CD4-positive, alpha-beta T cell (primary cell): ENCODE data around the gene MYH7B. TPM values are rescaled to one million over a fixed set of nuclear protein-coding genes. Genes with fewer than 3 reads are reported as not detected.

ENCODE experiments used
- ATAC-seq: fragments of 200-7000 bp; cut with Tn5 transposase; one replicate; pipeline ENCODE4 v1.10.0; 2022; ENCODE audit warnings: mild to moderate bottlenecking; ENCODE audit not compliant: poor library complexity
- CTCF ChIA-PET: fragments of 350-600 bp; sonication (Branson Sonifier 250); formaldehyde crosslinking; loops from one replicate; lab custom pipeline; 2021; ENCODE audit warnings: antibody characterized with exemption, inconsistent platforms; lab: Charles Lee
- POLR2A ChIA-PET: fragments of 350-600 bp; sonication (Branson Sonifier 250); formaldehyde crosslinking; loops from one replicate; lab custom pipeline; 2021; ENCODE audit warnings: antibody characterized with exemption, inconsistent platforms; lab: Charles Lee
- DNase-seq, 14 experiments: peaks; one replicate each; pipeline ENCODE4 v3.0.0-alpha.2; 2013 to 2020; ENCODE audit warnings: mixed read lengths in 2 of 14
- H3K27ac ChIP-seq, 2 donors: one replicate each; pipeline versions ENCODE4 v1.5.1 to v1.7.0; 2013; ENCODE audit warnings: low read length in 2 of 2, low read depth in 1 of 2, mild to moderate bottlenecking in 1 of 2
- H3K27me3 ChIP-seq, 2 experiments: 1 replicate in 1 of 2; 2 replicates in 1 of 2; pipeline versions ENCODE4 v1.6.1 to v1.7.0; 2013; ENCODE audit warnings: low read length in 2 of 2, control low read depth in 1 of 2, mild to moderate bottlenecking in 1 of 2, moderate library complexity in 1 of 2; ENCODE audit not compliant: insufficient read depth in 2 of 2, control insufficient read depth in 1 of 2
- H3K36me3 ChIP-seq: one replicate; pipeline ENCODE4 v1.6.1; 2013; ENCODE audit warnings: low read length, control low read depth; ENCODE audit not compliant: insufficient read depth
- H3K4me1 ChIP-seq: one replicate; pipeline ENCODE4 v1.6.1; 2013; ENCODE audit warnings: low read length, control low read depth; ENCODE audit not compliant: insufficient read depth
- H3K4me3 ChIP-seq: one replicate; pipeline ENCODE4 v1.5.1; 2013; ENCODE audit warnings: mild to moderate bottlenecking, low read length, moderate library complexity
- H3K9me3 ChIP-seq, 2 experiments: 1 replicate in 1 of 2; 2 replicates in 1 of 2; pipeline versions ENCODE4 v1.6.1 to v1.7.0; 2013; ENCODE audit warnings: low read length in 2 of 2, mild to moderate bottlenecking in 2 of 2, control low read depth in 1 of 2, moderate library complexity in 1 of 2; ENCODE audit not compliant: control insufficient read depth in 1 of 2, insufficient read depth in 1 of 2
- H3K27ac Mint-ChIP-seq: one replicate; pipeline ENCODE4 v1.8.0; 2020; ENCODE audit warnings: mixed read lengths
- H3K27me3 Mint-ChIP-seq: one replicate; pipeline ENCODE4 v1.8.0; 2021; ENCODE audit warnings: mixed read lengths
- H3K36me3 Mint-ChIP-seq: one replicate; pipeline ENCODE4 v1.8.0; 2021; ENCODE audit warnings: low read depth, mixed read lengths
- H3K4me1 Mint-ChIP-seq: one replicate; pipeline ENCODE4 v1.8.0; 2021; ENCODE audit warnings: low read depth, mixed read lengths
- H3K4me3 Mint-ChIP-seq: one replicate; pipeline ENCODE4 v1.8.0; 2020; ENCODE audit warnings: mild to moderate bottlenecking, mixed read lengths
- H3K9me3 Mint-ChIP-seq: one replicate; pipeline ENCODE4 v1.8.0; 2020; ENCODE audit warnings: mixed read lengths
- CTCF ChIP-seq: fragments of 200-600 bp; IDR thresholded peaks from one replicate; pipeline ENCODE4 v1.8.0; 2022; ENCODE audit warnings: antibody characterized with exemption, mild to moderate bottlenecking
- intact Hi-C, 2 experiments: fragments of 100-400 bp; cut with DNase I in 1 of 2; cut with micrococcal nuclease in 1 of 2; formaldehyde crosslinking; loops; one replicate each; pipeline versions ENCODE4 v1.15.1 to v1.9.0; 2023 to 2025; cut with DNase I, micrococcal nuclease
- total RNA-seq, 174 experiments: library from RNA in 2 of 174; stranded (reverse) in 2 of 174; gene quantifications; one replicate each; pipeline ENCODE4 v1.2.3 and lab custom pipeline; 2021 to 2026

Gene MYH7B
- total RNA-seq, 2 experiments from 2014 or later = 0.53 to 0.58 TPM

DNA sequence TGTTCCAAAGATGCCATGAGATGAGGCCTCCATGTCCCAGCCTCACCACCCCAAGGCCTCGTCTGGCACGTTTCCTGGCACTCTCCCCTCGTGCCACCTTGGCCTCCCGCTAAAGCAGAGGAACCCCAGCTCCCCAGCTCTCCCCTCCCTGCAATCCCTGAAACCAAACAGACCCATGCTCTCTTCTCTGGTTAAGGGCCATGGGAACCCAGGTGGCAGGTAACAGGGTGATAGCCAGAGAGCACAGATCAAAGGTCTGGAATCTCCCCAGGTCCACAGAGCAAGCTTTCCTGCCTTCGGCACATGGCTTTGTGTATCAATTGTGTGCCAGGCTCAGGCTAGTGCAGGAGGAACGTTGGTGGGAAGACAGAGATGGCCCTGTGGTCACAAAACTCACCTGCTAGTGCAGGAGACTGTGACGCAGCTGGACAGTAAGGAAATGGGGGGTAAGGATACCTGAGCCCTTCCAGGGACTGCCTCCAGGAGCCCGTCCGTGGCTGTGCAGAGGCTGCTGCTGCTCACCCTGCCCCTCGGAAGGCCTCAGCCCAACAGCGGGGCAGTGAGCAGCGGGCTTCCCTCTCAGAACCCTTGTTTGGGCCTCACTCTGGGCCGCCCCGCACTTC lies 39.0 kb downstream of the MYH7B start:
- Mint-ChIP-seq H3K4me3 (no peak overlapping the region), H3K27ac (no peak overlapping the region), H3K4me1 (no peaks in the 10 kb centered on the region), H3K9me3 (no peaks in the 10 kb centered on the region), H3K27me3 (no peaks in the 10 kb centered on the region), H3K36me3 (peaks cover 30% of the 10 kb centered on the region)
- DNase-seq = no peak
- no peak for ATAC-seq
- TF ChIP-seq CTCF = no peak
- H3K9me3 ChIP-seq = no peaks in the 10 kb centered on the region
- no peak overlapping the region for H3K27ac ChIP-seq
- no peaks in the 10 kb centered on the region for H3K27me3 ChIP-seq
- H3K4me1 ChIP-seq = no peaks in the 10 kb centered on the region
- no peak overlapping the region for H3K4me3 ChIP-seq
- POLR2A ChIA-PET = no interaction called here
- CTCF ChIA-PET = interaction anchor here (0.7 kb wide), 1 partner anchor 28 kb away, joined by 3 read pairs; no protein-coding TSS in a partner anchor
- H3K36me3 ChIP-seq = peaks cover 41% of the 10 kb centered on the region
- intact Hi-C loops = no loop called here

DNA sequence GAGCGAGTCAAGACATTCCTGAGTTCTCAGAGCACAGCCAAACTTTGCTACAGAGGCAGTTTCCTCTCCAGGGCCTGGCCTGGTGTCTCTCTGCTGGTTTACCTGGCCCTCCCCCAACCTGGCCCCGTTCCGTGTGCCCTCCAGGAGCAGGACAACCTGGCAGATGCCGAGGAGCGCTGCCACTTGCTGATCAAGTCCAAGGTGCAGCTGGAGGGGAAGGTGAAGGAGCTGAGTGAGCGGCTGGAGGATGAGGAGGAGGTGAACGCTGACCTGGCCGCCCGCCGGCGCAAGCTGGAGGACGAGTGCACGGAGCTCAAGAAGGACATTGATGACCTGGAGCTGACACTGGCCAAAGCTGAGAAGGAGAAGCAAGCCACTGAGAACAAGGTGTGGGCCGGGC lies 39.5 kb downstream of the MYH7B start:
- Mint-ChIP-seq H3K27ac (no peak overlapping the region), H3K9me3 (no peaks in the 10 kb centered on the region), H3K4me3 (no peak overlapping the region), H3K36me3 (peaks cover 34% of the 10 kb centered on the region), H3K27me3 (no peaks in the 10 kb centered on the region), H3K4me1 (no peaks in the 10 kb centered on the region)
- no peak for TF ChIP-seq CTCF
- H3K9me3 ChIP-seq = no peaks in the 10 kb centered on the region
- no peak overlapping the region for H3K4me3 ChIP-seq
- DNase-seq (no peak), ATAC-seq (no peak)
- peaks cover 47% of the 10 kb centered on the region for H3K36me3 ChIP-seq
- no peaks in the 10 kb centered on the region for H3K4me1 ChIP-seq
- no peaks in the 10 kb centered on the region for H3K27me3 ChIP-seq
- H3K27ac ChIP-seq = no peak overlapping the region
- CTCF ChIA-PET = no interaction called here
- POLR2A ChIA-PET = no interaction called here
- intact Hi-C loops = no loop called here

GRCh38 chr20:34995696-34996095 lies 40.0 kb downstream of the MYH7B start:
- Mint-ChIP-seq H3K4me1 (no peaks in the 10 kb centered on the region), H3K4me3 (no peak overlapping the region), H3K27me3 (no peaks in the 10 kb centered on the region), H3K9me3 (no peaks in the 10 kb centered on the region), H3K27ac (no peak overlapping the region), H3K36me3 (peaks cover 39% of the 10 kb centered on the region)
- POLR2A ChIA-PET = no interaction called here
- Histone ChIP-seq H3K4me1 (no peaks in the 10 kb centered on the region), H3K4me3 (no peak overlapping the region), H3K36me3 (peaks cover 50% of the 10 kb centered on the region), H3K9me3 (no peaks in the 10 kb centered on the region), H3K27me3 (no peaks in the 10 kb centered on the region), H3K27ac (no peak overlapping the region)
- DNase-seq = no peak
- ATAC-seq = no peak
- CTCF ChIA-PET = no interaction called here
- TF ChIP-seq CTCF = no peak
- intact Hi-C loops = no loop called here
